HepG2 (cell line): Measurements from ENCODE around the gene SIX5. TPM values are rescaled to one million over a fixed set of nuclear protein-coding genes. Genes with fewer than 3 reads are reported as not detected.

Experiments
- ARID4A ChIP-seq: sonication (generic); formaldehyde crosslinking; IDR thresholded peaks from 2 replicates; pipeline ENCODE4 v1.5.0; 2020; ENCODE audit warnings: mild to moderate bottlenecking, missing genetic modification reagents, borderline replicate concordance
- KLF6 ChIP-seq: IDR thresholded peaks from 2 replicates; pipeline ENCODE4 v1.8.0; 2016; ENCODE audit warnings: missing biosample characterization, missing genetic modification reagents
- MAZ ChIP-seq, 2 experiments: sonication (generic) in 1 of 2; formaldehyde crosslinking in 1 of 2; IDR thresholded peaks; 2 replicates each; pipeline versions ENCODE4 v1.5.0 to v1.6.1; 2012 to 2020; ENCODE audit warnings: low read depth in 2 of 2, mild to moderate bottlenecking in 2 of 2, borderline replicate concordance in 1 of 2, improper control_type of control experiment in 1 of 2, low read length in 1 of 2, missing genetic modification reagents in 1 of 2, moderate library complexity in 1 of 2
- MYNN ChIP-seq: sonication (generic); formaldehyde crosslinking; IDR thresholded peaks from 2 replicates; pipeline ENCODE4 v1.4.0; 2020; ENCODE audit warnings: mild to moderate bottlenecking, low read depth, missing genetic modification reagents
- NR0B2 ChIP-seq: sonication (generic); formaldehyde crosslinking; IDR thresholded peaks from 2 replicates; pipeline ENCODE4 v1.4.0; 2020; ENCODE audit warnings: mild to moderate bottlenecking, missing genetic modification reagents
- SAP130 ChIP-seq: IDR thresholded peaks from 2 replicates; pipeline ENCODE4 v1.6.1; 2016; ENCODE audit warnings: low read depth
- ZBTB38 ChIP-seq: sonication (generic); formaldehyde crosslinking; IDR thresholded peaks from 2 replicates; pipeline ENCODE4 v1.5.1; 2020; ENCODE audit warnings: mild to moderate bottlenecking, missing genetic modification reagents
- ZFP82 ChIP-seq: sonication (generic); formaldehyde crosslinking; IDR thresholded peaks from 2 replicates; pipeline ENCODE4 v1.5.1; 2020; ENCODE audit warnings: mild to moderate bottlenecking, missing genetic modification reagents, borderline replicate concordance
- ZFY ChIP-seq: sonication (generic); formaldehyde crosslinking; IDR thresholded peaks from 2 replicates; pipeline ENCODE4 v1.4.0; 2020; ENCODE audit warnings: missing genetic modification reagents
- ZKSCAN1 ChIP-seq: fragments of 150-350 bp; IDR thresholded peaks from 2 replicates; pipeline ENCODE4 v1.6.1; 2014; ENCODE audit warnings: low read length
- ZNF232 ChIP-seq: sonication (generic); formaldehyde crosslinking; IDR thresholded peaks from 2 replicates; pipeline ENCODE4 v1.4.0; 2020; ENCODE audit warnings: missing genetic modification reagents, borderline replicate concordance
- ZNF253 ChIP-seq: sonication (generic); formaldehyde crosslinking; IDR thresholded peaks from 2 replicates; pipeline ENCODE4 v1.8.0; 2022; ENCODE audit warnings: mild to moderate bottlenecking, missing genetic modification reagents, borderline replicate concordance
- ZNF343 ChIP-seq: sonication (generic); formaldehyde crosslinking; IDR thresholded peaks from 2 replicates; pipeline ENCODE4 v1.4.0; 2020; ENCODE audit warnings: mild to moderate bottlenecking, missing genetic modification reagents
- ZNF580 ChIP-seq: IDR thresholded peaks from 2 replicates; pipeline ENCODE4 v1.6.1; 2016; ENCODE audit warnings: low read depth, borderline replicate concordance
- ZNF687 ChIP-seq: sonication (generic); formaldehyde crosslinking; IDR thresholded peaks from 2 replicates; pipeline ENCODE4 v1.5.1; 2020; ENCODE audit warnings: mild to moderate bottlenecking, missing genetic modification reagents, moderate library complexity
- ZNF749 ChIP-seq: sonication (generic); formaldehyde crosslinking; IDR thresholded peaks from 2 replicates; pipeline ENCODE4 v1.8.0; 2022; ENCODE audit warnings: mild to moderate bottlenecking, missing genetic modification reagents, moderate library complexity, borderline replicate concordance
- ZSCAN25 ChIP-seq: sonication (generic); formaldehyde crosslinking; IDR thresholded peaks from 2 replicates; pipeline ENCODE4 v1.8.0; 2022; ENCODE audit warnings: mild to moderate bottlenecking, missing genetic modification reagents
- polyA plus RNA-seq, 8 experiments: library from polyadenylated mRNA; depleted of rRNA in 3 of 8; stranded (reverse) in 7 of 8; unstranded in 1 of 8; fragments of >200 nt; fragmentation: Illumina TruSeq in 4 of 8; extraction: Trizol in 4 of 8; gene quantifications; 2 replicates each; pipeline versions ENCODE4 v1.2.1 to v1.2.3, GENCODE V29; 2011 to 2016; ENCODE audit warnings: low read depth in 4 of 8, missing spikeins in 1 of 8, mixed read lengths in 1 of 8; ENCODE audit not compliant: insufficient read depth in 1 of 8
- total RNA-seq, 5 experiments: library from RNA; depleted of rRNA; stranded (reverse); fragments of >200 nt; fragmentation: Illumina TruSeq; extraction: Trizol; gene quantifications; 2 replicates each; pipeline ENCODE4 v1.2.3, GENCODE V29; 2016; ENCODE audit warnings: low read depth in 1 of 5
- TF ChIP-seq, protein P1 (sequence below): sonication (generic); formaldehyde crosslinking; IDR thresholded peaks from 2 replicates; pipeline ENCODE4 v1.4.0; 2020; ENCODE audit warnings: missing genetic modification reagents, mild to moderate bottlenecking, borderline replicate concordance

SIX5 gene
- total and polyA plus RNA-seq, 2 of the 13 experiments (the other 11 are each of a cell fraction or from before 2014, with no cell fraction given), result 7.7 to 10.5 TPM

GRCh38 chr19:45792470-45793177, 23.6 kb upstream of the SIX5 start, which contains the start of gene DMWD (continued):
- no peak for TF ChIP-seq ZNF343 (CRISPR knock-in tag)
- TF ChIP-seq SAP130 (CRISPR knock-in tag), result peak; percentile 81
- peak; percentile 87 for TF ChIP-seq ZFY (CRISPR knock-in tag)
- no peak for TF ChIP-seq MAZ (IDR thresholded peaks at IDR 0.05; ENCODE audit: borderline replicate concordance, low read depth, low read length)
- TF ChIP-seq MAZ (CRISPR knock-in tag; IDR thresholded peaks at IDR 0.05; ENCODE audit: low read depth), result peak; percentile 68; the same call in 1 of the 2 replicates
- TF ChIP-seq ZNF253 (CRISPR knock-in tag), result no peak
- TF ChIP-seq ZNF749, result no peak
- TF ChIP-seq KLF6 (CRISPR knock-in tag), result 0 out of 2 replicates have a peak, but pooled peaks have one; percentile 27
- no peak for TF ChIP-seq ZFP82 (CRISPR knock-in tag)
- no peak for TF ChIP-seq ZKSCAN1
- TF ChIP-seq ZNF232 (CRISPR knock-in tag), result no peak
- TF ChIP-seq ZBTB38 (CRISPR knock-in tag), result no peak
- TF ChIP-seq, protein P1, sequence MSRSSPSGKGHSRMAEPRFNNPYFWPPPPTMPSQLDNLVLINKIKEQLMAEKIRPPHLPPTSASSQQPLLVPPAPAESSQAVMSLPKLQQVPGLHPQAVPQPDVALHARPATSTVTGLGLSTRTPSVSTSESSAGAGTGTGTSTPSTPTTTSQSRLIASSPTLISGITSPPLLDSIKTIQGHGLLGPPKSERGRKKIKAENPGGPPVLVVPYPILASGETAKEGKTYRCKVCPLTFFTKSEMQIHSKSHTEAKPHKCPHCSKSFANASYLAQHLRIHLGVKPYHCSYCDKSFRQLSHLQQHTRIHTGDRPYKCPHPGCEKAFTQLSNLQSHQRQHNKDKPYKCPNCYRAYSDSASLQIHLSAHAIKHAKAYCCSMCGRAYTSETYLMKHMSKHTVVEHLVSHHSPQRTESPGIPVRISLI (CRISPR knock-in tag), result peak; percentile 95
- TF ChIP-seq ARID4A (CRISPR knock-in tag), result peak; percentile 59; the same call in 1 of the 2 replicates
- peak; percentile 70; the same call in 1 of the 2 replicates for TF ChIP-seq MYNN (CRISPR knock-in tag)
- TF ChIP-seq NR0B2 (CRISPR knock-in tag), result no peak
- no peak for TF ChIP-seq ZNF580 (CRISPR knock-in tag)
- TF ChIP-seq ZNF687 (CRISPR knock-in tag), result peak; percentile 26; the same call in 1 of the 2 replicates
- no peak for TF ChIP-seq ZSCAN25 (CRISPR knock-in tag)
